HepG2 (cell line): ENCODE results near the gene ZNF334. TPM values are rescaled to one million over a fixed set of nuclear protein-coding genes. Genes with fewer than 3 reads are reported as not detected.

ENCODE experiments used
- ARNTL ChIP-seq: sonication (generic); formaldehyde crosslinking; IDR thresholded peaks from 2 replicates; pipeline ENCODE4 v1.4.0; 2020; ENCODE audit warnings: mild to moderate bottlenecking, missing genetic modification reagents
- CC2D1A ChIP-seq: sonication (generic); formaldehyde crosslinking; IDR thresholded peaks from 2 replicates; pipeline ENCODE4 v1.8.1; 2023; ENCODE audit warnings: mild to moderate bottlenecking, missing genetic modification reagents
- CREM ChIP-seq, 2 experiments: sonication (generic) in 1 of 2; formaldehyde crosslinking in 1 of 2; IDR thresholded peaks; 2 replicates each; pipeline versions ENCODE4 v1.4.0 to v1.6.1; 2016 to 2020; ENCODE audit warnings: antibody characterized with exemption in 1 of 2, mild to moderate bottlenecking in 1 of 2, missing genetic modification reagents in 1 of 2
- FOXK1 ChIP-seq: sonication (generic); formaldehyde crosslinking; IDR thresholded peaks from 2 replicates; pipeline ENCODE4 v1.4.0; 2020; ENCODE audit warnings: low read depth, missing genetic modification reagents, borderline replicate concordance
- FOXP1 ChIP-seq, 2 experiments: fragments of 450-650 bp in 1 of 2; IDR thresholded peaks; 2 replicates each; pipeline ENCODE4 v1.6.1; 2017 to 2018; ENCODE audit warnings: antibody characterized with exemption in 1 of 2
- GABPA ChIP-seq, 2 experiments: IDR thresholded peaks; 2 replicates each; pipeline ENCODE4 v1.6.1; 2011 to 2016; ENCODE audit warnings: low read depth in 2 of 2, low read length in 1 of 2, missing biosample characterization in 1 of 2, missing genetic modification characterization in 1 of 2
- HOXD1 ChIP-seq: sonication (generic); formaldehyde crosslinking; IDR thresholded peaks from 2 replicates; pipeline ENCODE4 v1.5.0; 2020; ENCODE audit warnings: missing genetic modification reagents
- KLF9 ChIP-seq: IDR thresholded peaks from 2 replicates; pipeline ENCODE4 v1.6.1; 2016; ENCODE audit warnings: low read depth
- NAIF1 ChIP-seq: sonication (generic); formaldehyde crosslinking; IDR thresholded peaks from 2 replicates; pipeline ENCODE4 v1.5.0; 2020; ENCODE audit warnings: mild to moderate bottlenecking, missing genetic modification reagents, borderline replicate concordance
- PPARG ChIP-seq: conservative IDR thresholded peaks from 2 replicates; pipeline ENCODE4 v1.6.1; 2016; ENCODE audit warnings: missing biosample characterization, missing genetic modification reagents
- RCOR2 ChIP-seq: IDR thresholded peaks from 2 replicates; pipeline ENCODE4 v1.6.1; 2016; ENCODE audit warnings: missing biosample characterization, missing genetic modification reagents
- SSRP1 ChIP-seq: IDR thresholded peaks from 2 replicates; pipeline ENCODE4 v1.6.1; 2016; ENCODE audit warnings: control low read depth
- TARDBP ChIP-seq: sonication (generic); formaldehyde crosslinking; IDR thresholded peaks from 2 replicates; pipeline ENCODE4 v1.8.0; 2022; ENCODE audit warnings: mild to moderate bottlenecking, missing genetic modification reagents
- ZBTB7A ChIP-seq: sonication (generic); formaldehyde crosslinking; IDR thresholded peaks from 2 replicates; pipeline ENCODE4 v1.8.0; 2022; ENCODE audit warnings: mild to moderate bottlenecking, missing genetic modification reagents
- ZFP36L1 ChIP-seq: sonication (generic); formaldehyde crosslinking; IDR thresholded peaks from 2 replicates; pipeline ENCODE4 v1.8.0; 2022; ENCODE audit warnings: mild to moderate bottlenecking, missing genetic modification reagents, moderate library complexity
- ZNF589 ChIP-seq: sonication (generic); formaldehyde crosslinking; conservative IDR thresholded peaks from 2 replicates; pipeline ENCODE4 v1.8.0; 2022; ENCODE audit warnings: mild to moderate bottlenecking, moderate library complexity, missing genetic modification reagents
- polyA plus RNA-seq, 8 experiments: library from polyadenylated mRNA; depleted of rRNA in 3 of 8; stranded (reverse) in 7 of 8; unstranded in 1 of 8; fragments of >200 nt; fragmentation: Illumina TruSeq in 4 of 8; extraction: Trizol in 4 of 8; gene quantifications; 2 replicates each; pipeline versions ENCODE4 v1.2.1 to v1.2.3, GENCODE V29; 2011 to 2016; ENCODE audit warnings: low read depth in 4 of 8, missing spikeins in 1 of 8, mixed read lengths in 1 of 8; ENCODE audit not compliant: insufficient read depth in 1 of 8
- total RNA-seq, 5 experiments: library from RNA; depleted of rRNA; stranded (reverse); fragments of >200 nt; fragmentation: Illumina TruSeq; extraction: Trizol; gene quantifications; 2 replicates each; pipeline ENCODE4 v1.2.3, GENCODE V29; 2016; ENCODE audit warnings: low read depth in 1 of 5
- TF ChIP-seq, protein P1 (sequence below), 2 experiments: sonication (generic) in 1 of 2; formaldehyde crosslinking in 1 of 2; IDR thresholded peaks; 2 replicates each; pipeline versions ENCODE4 v1.5.1 to v1.6.1; 2011 to 2020; ENCODE audit warnings: borderline replicate concordance in 1 of 2, low read depth in 1 of 2, low read length in 1 of 2, mild to moderate bottlenecking in 1 of 2, missing genetic modification reagents in 1 of 2, moderate library complexity in 1 of 2
- TF ChIP-seq, protein P2 (sequence below): sonication (generic); formaldehyde crosslinking; IDR thresholded peaks from 2 replicates; pipeline ENCODE4 v1.5.0; 2020; ENCODE audit warnings: mild to moderate bottlenecking, missing genetic modification reagents
- TF ChIP-seq, protein P3 (sequence below): sonication (generic); formaldehyde crosslinking; IDR thresholded peaks from 2 replicates; pipeline ENCODE4 v1.4.0; 2020; ENCODE audit warnings: missing genetic modification reagents, mild to moderate bottlenecking, borderline replicate concordance
- TF ChIP-seq, protein P4 (sequence below): sonication (generic); formaldehyde crosslinking; conservative IDR thresholded peaks from 2 replicates; pipeline ENCODE4 v1.5.0; 2020; ENCODE audit warnings: missing genetic modification reagents
- TF ChIP-seq, protein P5 (sequence below): sonication (generic); IDR thresholded peaks from 2 replicates; pipeline ENCODE4 v1.6.1; 2016; ENCODE audit warnings: low read depth, borderline replicate concordance

ZNF334 gene
- total and polyA plus RNA-seq, 2 of the 13 experiments (the other 11 are each of a cell fraction or from before 2014, with no cell fraction given): 4.8 to 7.8 TPM

DNA sequence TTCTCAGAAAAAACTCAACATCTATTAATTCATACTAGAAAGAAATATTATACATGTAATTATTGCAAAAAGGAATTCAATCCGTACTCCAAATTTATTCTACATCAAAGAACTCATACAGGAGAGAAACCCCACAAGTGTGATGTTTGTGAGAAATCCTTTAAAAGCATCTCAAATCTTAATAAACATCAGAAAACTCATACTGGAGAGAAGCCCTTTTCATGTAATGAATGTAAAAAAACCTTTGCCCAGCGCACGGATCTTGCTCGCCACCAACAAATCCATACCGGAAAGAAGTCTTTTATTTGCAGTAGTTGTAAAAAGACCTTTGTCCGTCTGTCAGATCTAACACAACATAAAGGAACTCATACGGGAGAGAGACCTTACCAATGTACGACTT lies 22.0 kb downstream of the ZNF334 start (continued):
- TF ChIP-seq FOXP1 (IDR thresholded peaks at IDR 0.05) (no peak), FOXP1 (CRISPR knock-in tag; IDR thresholded peaks at IDR 0.05) (peak; percentile 14; the same call in 1 of the 2 replicates), ZNF589 (CRISPR knock-in tag) (no peak), PPARG (CRISPR knock-in tag) (0 out of 2 replicates have a peak, but pooled peaks have one; percentile 32), FOXK1 (no peak), CREM (IDR thresholded peaks at IDR 0.05) (no peak), CREM (CRISPR knock-in tag; IDR thresholded peaks at IDR 0.05) (no peak), ZFP36L1 (CRISPR knock-in tag) (no peak), RCOR2 (no peak), GABPA (IDR thresholded peaks at IDR 0.05; ENCODE audit: low read depth, low read length) (no peak), GABPA (CRISPR knock-in tag; IDR thresholded peaks at IDR 0.05; ENCODE audit: low read depth) (no peak; the same call in 1 of the 2 replicates), NAIF1 (CRISPR knock-in tag) (no peak), ARNTL (no peak), SSRP1 (CRISPR knock-in tag) (no peak), TARDBP (CRISPR knock-in tag) (peak; percentile 62; the same call in 1 of the 2 replicates), KLF9 (0 out of 2 replicates have a peak, but pooled peaks have one; percentile 25), CC2D1A (no peak), HOXD1 (CRISPR knock-in tag) (no peak), ZBTB7A (CRISPR knock-in tag) (no peak)
- TF ChIP-seq, protein P1, sequence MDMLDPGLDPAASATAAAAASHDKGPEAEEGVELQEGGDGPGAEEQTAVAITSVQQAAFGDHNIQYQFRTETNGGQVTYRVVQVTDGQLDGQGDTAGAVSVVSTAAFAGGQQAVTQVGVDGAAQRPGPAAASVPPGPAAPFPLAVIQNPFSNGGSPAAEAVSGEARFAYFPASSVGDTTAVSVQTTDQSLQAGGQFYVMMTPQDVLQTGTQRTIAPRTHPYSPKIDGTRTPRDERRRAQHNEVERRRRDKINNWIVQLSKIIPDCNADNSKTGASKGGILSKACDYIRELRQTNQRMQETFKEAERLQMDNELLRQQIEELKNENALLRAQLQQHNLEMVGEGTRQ (IDR thresholded peaks at IDR 0.05; ENCODE audit: low read depth, low read length): no peak
- TF ChIP-seq, protein P1 (CRISPR knock-in tag; IDR thresholded peaks at IDR 0.05; ENCODE audit: borderline replicate concordance): no peak
- TF ChIP-seq, protein P2, sequence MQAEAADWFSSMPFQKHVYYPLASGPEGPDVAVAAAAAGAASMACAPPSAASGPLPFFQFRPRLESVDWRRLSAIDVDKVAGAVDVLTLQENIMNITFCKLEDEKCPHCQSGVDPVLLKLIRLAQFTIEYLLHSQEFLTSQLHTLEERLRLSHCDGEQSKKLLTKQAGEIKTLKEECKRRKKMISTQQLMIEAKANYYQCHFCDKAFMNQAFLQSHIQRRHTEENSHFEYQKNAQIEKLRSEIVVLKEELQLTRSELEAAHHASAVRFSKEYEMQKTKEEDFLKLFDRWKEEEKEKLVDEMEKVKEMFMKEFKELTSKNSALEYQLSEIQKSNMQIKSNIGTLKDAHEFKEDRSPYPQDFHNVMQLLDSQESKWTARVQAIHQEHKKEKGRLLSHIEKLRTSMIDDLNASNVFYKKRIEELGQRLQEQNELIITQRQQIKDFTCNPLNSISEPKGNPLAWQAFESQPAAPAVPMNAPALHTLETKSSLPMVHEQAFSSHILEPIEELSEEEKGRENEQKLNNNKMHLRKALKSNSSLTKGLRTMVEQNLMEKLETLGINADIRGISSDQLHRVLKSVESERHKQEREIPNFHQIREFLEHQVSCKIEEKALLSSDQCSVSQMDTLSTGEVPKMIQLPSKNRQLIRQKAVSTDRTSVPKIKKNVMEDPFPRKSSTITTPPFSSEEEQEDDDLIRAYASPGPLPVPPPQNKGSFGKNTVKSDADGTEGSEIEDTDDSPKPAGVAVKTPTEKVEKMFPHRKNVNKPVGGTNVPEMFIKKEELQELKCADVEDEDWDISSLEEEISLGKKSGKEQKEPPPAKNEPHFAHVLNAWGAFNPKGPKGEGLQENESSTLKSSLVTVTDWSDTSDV: no peak
- TF ChIP-seq, protein P3, sequence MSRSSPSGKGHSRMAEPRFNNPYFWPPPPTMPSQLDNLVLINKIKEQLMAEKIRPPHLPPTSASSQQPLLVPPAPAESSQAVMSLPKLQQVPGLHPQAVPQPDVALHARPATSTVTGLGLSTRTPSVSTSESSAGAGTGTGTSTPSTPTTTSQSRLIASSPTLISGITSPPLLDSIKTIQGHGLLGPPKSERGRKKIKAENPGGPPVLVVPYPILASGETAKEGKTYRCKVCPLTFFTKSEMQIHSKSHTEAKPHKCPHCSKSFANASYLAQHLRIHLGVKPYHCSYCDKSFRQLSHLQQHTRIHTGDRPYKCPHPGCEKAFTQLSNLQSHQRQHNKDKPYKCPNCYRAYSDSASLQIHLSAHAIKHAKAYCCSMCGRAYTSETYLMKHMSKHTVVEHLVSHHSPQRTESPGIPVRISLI (CRISPR knock-in tag): peak; percentile 54; the same call in 1 of the 2 replicates
- TF ChIP-seq, protein P4, sequence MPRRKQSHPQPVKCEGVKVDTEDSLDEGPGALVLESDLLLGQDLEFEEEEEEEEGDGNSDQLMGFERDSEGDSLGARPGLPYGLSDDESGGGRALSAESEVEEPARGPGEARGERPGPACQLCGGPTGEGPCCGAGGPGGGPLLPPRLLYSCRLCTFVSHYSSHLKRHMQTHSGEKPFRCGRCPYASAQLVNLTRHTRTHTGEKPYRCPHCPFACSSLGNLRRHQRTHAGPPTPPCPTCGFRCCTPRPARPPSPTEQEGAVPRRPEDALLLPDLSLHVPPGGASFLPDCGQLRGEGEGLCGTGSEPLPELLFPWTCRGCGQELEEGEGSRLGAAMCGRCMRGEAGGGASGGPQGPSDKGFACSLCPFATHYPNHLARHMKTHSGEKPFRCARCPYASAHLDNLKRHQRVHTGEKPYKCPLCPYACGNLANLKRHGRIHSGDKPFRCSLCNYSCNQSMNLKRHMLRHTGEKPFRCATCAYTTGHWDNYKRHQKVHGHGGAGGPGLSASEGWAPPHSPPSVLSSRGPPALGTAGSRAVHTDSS (CRISPR knock-in tag): no peak
- TF ChIP-seq, protein P5, sequence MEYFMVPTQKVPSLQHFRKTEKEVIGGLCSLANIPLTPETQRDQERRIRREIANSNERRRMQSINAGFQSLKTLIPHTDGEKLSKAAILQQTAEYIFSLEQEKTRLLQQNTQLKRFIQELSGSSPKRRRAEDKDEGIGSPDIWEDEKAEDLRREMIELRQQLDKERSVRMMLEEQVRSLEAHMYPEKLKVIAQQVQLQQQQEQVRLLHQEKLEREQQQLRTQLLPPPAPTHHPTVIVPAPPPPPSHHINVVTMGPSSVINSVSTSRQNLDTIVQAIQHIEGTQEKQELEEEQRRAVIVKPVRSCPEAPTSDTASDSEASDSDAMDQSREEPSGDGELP: no peak
